Astrocyte (in vitro differentiated cells and primary cell): ENCODE measurements around the gene TMA7B.

Experiments used
- CTCF ChIP-seq: IDR thresholded peaks from 2 replicates; pipeline ENCODE4 v1.5.1; 2011; ENCODE audit warnings: low read depth, mild to moderate bottlenecking, inconsistent platforms, low read length, moderate library complexity; ENCODE audit not compliant: insufficient read depth
- EZH2 ChIP-seq: IDR thresholded peaks from 2 replicates; pipeline ENCODE4 v1.6.1; 2012; ENCODE audit warnings: mild to moderate bottlenecking, low read length, inconsistent platforms; ENCODE audit not compliant: insufficient read depth

DNA sequence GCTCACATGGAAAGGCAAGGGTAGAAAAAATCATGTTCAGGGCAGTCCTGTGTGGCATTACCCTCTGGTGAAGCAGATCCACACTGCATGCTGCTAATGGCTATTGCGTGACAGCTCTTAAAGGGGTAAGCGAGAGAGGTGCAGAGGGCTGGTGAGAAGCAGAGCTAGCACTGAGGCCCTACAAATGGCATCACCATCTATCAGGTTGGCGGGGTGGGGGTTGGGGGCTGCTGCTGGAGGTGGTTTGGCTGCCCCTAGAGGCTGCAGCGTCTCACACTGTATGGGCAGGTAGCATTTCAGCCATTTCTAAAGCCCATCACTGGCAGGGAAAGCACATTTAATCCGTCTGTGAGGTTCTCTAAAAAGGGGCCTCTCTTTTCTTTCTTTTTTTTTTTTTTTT is 16.9 kb upstream of the TMA7B start:
- TF ChIP-seq CTCF (no peak), EZH2 (no peak)
